Measurements from ENCODE around the gene UVRAG.

DNA sequence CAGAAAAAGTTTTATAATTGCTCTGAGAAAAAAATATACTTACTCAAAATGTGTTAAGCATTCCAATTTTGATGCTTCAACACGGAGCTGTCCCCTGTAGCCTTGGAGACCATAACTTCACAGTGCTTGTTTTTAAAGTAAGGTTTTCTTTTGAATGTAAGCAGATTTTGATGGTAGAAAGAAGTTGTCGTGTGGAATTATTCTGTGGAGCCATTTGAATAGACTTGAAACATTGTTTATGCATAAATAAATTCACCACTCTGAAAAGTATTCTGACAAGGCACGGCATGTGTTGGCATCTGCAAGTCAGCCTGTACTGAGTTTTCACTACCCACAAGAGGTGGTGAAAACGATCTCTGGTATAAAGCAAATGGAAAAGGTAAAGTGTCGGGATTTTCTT lies 115.5 kb downstream of the UVRAG start:
- TF ChIP-seq POLR2A (IDR thresholded peaks at IDR 0.05; ENCODE audit: low read length) (no peak), GATA1 (IDR thresholded peaks at IDR 0.05; ENCODE audit: low read depth, low read length) (no peak)
